Right lobe of liver (tissue), 4 donors: ENCODE results near the gene ZNF460.

Experiments
- CTCF ChIP-seq, 4 donors: fragments of 200-600 bp in 3 of 4; fragments of 450-650 bp in 1 of 4; IDR thresholded peaks; one replicate each; pipeline versions ENCODE4 v1.5.1 to v1.8.0; 2016 to 2022; ENCODE audit warnings: antibody characterized with exemption in 4 of 4, mild to moderate bottlenecking in 2 of 4
- POLR2A ChIP-seq: fragments of 450-650 bp; IDR thresholded peaks from one replicate; pipeline ENCODE4 v1.6.1; 2017; ENCODE audit warnings: antibody characterized with exemption, mild to moderate bottlenecking
- donor health status: DM: no; HTN: no; CAD: no.
- donor health status: DM: no; HTN: no; CAD: no.
- donor health status: DM: no; HTN: yes; CAD: no.

DNA sequence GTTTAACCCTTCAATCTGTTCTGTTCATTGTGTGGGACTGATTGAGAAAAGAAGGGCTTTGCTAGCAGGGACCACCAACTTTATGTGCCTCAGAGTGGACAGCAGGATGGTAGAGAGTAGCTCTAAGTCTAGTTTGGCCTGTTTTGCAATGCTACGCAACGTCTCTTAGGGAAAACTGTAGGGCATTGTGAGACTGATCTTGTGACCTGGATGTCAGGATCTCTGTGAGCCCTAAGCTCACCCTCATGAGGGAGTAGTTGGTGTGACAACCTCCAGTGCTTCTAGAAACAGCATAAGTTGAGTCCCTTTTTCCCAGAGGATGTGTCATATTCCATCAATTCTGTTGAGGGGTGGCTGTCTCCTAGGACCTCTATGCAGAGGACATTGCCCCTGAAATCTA is 30.5 kb downstream of the ZNF460 start:
- no peak for TF ChIP-seq POLR2A
- TF ChIP-seq CTCF (IDR thresholded peaks at IDR 0.05) = no peak
